Head of caudate nucleus (tissue), 42 donors: ENCODE measurements around the gene COBL.

Experiments used
- DNase-seq, 42 donors: peaks; one replicate each; pipeline versions ENCODE4 v3.0.0 to v3.0.0-alpha.2; 2020 to 2021; ENCODE audit warnings: mixed read lengths in 7 of 42
- intact Hi-C: fragments of 100-400 bp; cut with DNase I; formaldehyde crosslinking; loops from one replicate; pipeline ENCODE4 v1.15.0; 2022

The COBL gene

DNA sequence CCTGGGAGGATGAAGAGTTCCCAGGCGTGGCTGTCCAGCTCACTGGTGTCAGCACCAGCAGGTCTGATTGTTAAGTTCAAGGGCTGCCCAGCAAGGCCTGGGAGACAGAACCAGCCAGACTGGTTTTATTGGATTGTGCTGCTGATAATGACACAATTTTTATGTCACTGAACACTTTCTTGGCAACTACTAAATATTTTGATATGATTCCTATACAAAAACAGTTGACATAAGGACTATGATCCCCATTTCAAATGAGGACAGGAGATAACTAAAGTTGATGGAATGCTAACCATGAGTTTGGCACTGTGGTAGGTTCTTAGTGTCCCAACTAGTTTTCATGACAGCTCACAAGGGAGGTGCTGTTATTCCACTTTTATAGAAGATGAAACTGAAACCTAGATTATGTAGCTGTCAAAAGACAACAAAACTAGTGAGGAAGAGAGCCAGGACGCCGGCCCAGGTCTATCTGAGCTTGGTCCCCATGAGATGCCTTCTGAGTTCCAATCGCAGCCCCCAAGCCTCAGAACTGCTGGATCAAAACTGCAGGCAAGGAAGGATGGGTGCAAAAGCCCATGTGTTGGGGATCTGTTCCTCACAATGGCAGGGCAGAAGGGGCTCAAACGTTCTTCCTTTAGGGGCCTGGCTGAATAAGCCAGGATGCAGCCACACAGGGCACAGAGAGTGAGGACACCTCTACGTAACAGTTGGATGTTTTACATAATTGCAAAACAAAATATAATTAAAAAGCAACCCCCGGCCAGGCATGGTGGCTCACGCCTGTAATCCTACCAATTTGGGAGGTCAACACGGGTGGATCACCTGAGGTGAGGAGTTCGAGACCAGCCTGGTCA lies 52.8 kb downstream of the COBL start:
- DNase-seq: peak in 3 of 42 donors; percentile 1 to 43 (median 21)
- intact Hi-C loops: no loop called here

DNA sequence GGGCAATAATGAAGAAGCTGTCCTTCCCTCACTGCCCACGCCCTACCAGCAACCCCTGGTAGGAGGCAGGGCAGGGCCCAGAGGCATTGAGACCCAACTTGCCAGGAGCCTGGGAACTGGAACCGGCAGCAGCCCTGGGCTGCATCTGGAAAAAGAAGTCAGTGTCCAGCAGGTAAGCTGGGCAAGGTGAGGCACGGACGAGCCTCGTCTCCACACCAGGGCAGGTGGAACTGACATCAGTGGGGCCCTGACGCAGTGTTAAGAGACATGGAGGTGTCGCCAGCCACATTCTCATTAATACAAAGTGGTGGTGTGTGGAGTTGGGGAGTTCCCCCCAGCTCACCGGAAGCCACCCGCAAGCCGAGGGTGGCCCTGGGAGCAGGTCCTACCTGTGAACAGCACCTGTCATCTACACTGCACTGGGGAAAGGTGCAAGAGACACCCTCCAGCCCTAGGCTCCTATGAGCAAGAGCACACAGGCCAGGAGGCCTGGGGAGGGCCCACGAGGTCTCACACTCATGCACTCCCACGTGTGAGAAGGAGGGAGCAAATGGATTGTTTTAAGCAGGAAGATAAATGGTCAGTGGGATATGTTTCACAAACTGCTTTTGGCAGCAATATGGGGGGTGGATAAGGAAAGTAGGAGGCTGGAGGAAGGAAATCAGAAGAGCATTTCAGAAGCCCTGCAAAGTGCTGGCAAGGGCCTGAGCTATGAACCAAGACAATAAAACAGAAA lies 53.6 kb downstream of the COBL start:
- peak in 1 of 42 donors; percentile 1 for DNase-seq
- intact Hi-C loops: no loop called here

- intact Hi-C loops: no loop called here
Observed at GRCh38 chr7:51261950-51262795, 54.4 kb downstream of the COBL start.

DNA sequence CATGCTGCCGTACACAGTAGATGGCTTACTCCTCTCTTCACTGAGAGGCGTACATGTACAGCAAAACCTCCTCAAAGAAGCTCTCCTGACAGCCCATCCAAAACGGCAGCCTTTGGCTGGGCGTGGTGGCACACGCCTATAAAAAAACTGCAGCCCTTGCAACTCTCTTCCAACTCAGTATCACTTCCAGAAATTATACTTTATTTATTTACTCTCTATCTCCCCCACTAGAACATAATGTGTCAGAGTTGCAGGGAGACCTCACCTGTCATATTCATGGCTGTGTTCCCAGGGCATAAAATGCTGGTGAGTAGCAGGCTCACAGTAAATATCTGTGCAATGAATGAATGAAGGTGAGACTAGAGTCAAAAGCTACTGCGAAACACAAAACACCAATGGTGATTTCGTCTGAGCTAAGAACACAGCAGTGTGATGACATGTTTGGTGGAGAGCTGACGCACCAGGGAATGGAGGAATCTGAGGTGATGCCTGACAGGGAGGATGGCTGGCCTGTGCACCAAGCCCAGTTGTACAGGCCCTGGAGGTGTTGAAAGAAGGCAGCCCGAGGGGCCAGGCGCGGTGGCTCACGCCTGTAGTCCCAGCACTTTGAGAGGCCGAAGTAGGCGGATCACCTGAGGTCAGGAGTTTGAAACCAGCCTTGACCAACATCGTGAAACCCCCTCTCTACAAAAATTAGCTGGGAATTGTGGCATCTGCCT lies 55.3 kb downstream of the COBL start:
- intact Hi-C loops: no loop called here
- DNase-seq: peak in 3 of 42 donors; percentile 0 to 41 (median 16)

More at GRCh38 chr7:51261950-51262795, 54.4 kb downstream of the COBL start:
- DNase-seq: peak in 13 of 42 donors; percentile 44 to 81 (median 53)

DNA sequence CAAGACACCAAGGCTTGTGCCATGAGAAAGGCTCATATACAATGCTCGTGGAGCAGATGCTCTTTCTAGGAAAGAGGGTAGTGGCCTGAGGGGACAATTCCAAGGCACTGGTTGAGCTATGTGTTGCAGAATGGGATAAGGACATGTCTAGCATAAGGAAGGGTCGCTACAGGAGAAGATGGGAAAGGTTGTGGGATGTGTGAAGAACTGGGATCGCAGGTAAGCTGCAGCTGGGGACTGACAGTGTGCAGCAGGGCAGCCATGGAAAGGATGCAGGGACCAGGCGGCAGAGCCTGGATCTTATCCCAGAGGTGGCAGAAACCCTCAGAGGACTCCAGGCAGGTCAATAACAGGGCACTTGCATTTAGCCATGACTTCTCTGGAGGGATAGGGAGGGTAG lies 56.1 kb downstream of the COBL start:
- peak in 2 of 42 donors; percentile 26 to 42 for DNase-seq
- intact Hi-C loops: no loop called here

DNA sequence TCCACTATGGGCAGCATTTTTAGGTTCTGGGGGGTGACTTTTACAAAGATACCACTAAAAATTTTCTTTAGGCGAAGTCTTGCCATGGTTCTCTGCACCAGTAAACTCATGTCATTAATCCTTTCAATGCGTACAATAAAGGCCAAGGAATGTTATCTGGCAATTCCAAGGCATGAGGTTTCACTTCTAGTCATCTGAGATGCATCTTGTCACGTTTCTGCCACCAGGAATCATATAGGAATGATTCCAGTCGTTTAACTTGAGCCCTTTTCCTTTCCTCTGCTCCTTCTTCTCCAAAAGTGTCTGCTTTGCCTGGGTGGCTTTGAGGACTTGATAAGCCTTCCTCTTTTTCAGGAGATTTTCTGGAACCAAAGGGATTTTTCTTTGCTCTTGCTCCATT lies 56.8 kb downstream of the COBL start:
- intact Hi-C loops: loop anchor here (5.0 kb wide), 1 partner anchor 58 kb away; the partner anchor contains the start of gene COBL
- peak in 1 of 42 donors; percentile 24 for DNase-seq

DNA sequence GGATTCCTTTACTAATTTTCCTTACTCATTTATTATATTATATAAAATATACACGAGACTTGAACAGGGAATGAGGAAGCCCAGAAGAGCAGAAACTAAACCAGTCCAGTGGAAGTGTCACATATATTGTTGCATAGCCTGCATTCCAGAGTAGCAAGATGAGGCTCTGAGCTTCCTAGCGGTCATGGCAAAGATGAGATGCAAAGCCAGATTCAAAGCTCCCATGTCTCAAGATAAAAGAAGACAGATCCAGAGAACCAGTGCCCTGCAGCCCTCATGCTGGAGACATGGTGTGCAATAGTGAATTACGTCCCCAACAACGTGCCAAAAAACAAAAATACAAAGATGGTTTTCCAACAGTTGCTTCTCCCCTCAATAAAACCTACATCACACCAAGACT lies 59.7 kb downstream of the COBL start:
- DNase-seq: peak in 6 of 42 donors; percentile 1 to 42 (median 20)
- intact Hi-C loops: loop anchor here (5.0 kb wide), 1 partner anchor 60 kb away; the partner anchor contains the start of gene COBL

GRCh38 chr7:51256209-51256781 lies 60.3 kb downstream of the COBL start:
- DNase-seq: peak; percentile 52 to 91 (median 78)
- intact Hi-C loops: loop anchor here (5.0 kb wide), 1 partner anchor 61 kb away; the partner anchor contains the start of gene COBL

DNA sequence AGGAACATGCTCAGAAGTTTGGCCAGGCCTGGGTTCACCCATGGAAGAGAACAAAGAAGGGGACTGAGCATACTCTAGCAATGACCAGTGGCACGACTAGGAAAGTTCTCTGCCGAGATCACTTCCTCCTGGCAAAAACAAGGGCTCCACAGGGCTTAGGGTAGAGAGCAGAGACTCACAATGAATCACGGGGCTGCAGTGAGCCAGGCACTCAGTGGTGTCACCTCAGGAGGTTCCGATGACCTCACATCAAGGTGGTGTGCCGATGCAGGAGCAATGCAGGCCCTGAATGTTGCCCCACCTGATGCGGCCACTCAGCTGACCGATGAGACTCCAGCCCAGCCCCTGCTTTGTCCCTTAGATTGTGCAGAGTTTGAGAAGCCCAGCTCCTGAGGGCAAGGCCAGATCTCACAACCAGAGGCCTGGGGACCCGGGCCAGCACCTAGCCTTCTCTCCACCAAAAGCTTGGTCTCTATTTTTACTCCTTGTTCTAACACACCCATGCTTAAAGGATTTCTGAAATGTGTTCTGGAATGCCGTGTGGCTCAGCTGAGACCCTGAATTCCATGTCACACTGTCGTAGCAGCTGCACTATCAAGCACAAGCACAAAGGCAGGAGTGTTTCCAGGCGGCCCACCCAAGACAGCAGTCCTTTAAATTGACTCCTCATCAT lies 60.9 kb downstream of the COBL start:
- intact Hi-C loops: loop anchor here (5.0 kb wide), 1 partner anchor 62 kb away; the partner anchor contains the start of gene COBL
- DNase-seq: peak in 9 of 42 donors; percentile 23 to 59 (median 46)

GRCh38 chr7:51255036-51255435 lies 61.6 kb downstream of the COBL start:
- intact Hi-C loops: loop anchor here (5.0 kb wide), 1 partner anchor 62 kb away; the partner anchor contains the start of gene COBL
- DNase-seq: peak in 2 of 42 donors; percentile 11 to 34

GRCh38 chr7:51253157-51253556 lies 63.5 kb downstream of the COBL start:
- intact Hi-C loops: no loop called here
- peak in 7 of 42 donors; percentile 10 to 68 (median 47) for DNase-seq

GRCh38 chr7:51251290-51251689 lies 65.3 kb downstream of the COBL start:
- intact Hi-C loops: no loop called here
- peak in 2 of 42 donors; percentile 1 to 20 for DNase-seq

DNA sequence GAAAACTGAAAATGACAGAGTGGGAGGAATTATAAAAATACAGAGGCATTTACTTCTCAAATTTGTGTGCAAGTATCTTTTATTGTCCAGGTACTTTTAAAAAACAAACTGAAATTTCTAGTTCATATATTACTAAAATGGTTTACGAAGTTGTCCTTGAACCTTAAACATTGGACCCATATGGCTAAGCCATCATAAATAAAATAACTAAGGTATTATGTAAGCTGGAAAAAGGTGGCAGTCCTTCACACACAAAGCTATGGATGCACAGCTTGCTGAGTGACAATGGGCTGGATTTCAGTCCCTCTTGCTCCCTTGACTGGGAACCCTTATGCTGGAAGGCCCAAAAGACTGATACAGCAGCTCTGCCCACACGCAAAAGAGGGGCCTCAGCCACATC lies 66.1 kb downstream of the COBL start:
- DNase-seq: peak in 5 of 42 donors; percentile 9 to 27 (median 23)
- intact Hi-C loops: no loop called here

GRCh38 chr7:51249991-51250390 lies 66.6 kb downstream of the COBL start:
- DNase-seq: peak in 8 of 42 donors; percentile 37 to 71 (median 49)
- intact Hi-C loops: loop anchor here (5.0 kb wide), 1 partner anchor 107 kb away; no protein-coding TSS in a partner anchor

DNA sequence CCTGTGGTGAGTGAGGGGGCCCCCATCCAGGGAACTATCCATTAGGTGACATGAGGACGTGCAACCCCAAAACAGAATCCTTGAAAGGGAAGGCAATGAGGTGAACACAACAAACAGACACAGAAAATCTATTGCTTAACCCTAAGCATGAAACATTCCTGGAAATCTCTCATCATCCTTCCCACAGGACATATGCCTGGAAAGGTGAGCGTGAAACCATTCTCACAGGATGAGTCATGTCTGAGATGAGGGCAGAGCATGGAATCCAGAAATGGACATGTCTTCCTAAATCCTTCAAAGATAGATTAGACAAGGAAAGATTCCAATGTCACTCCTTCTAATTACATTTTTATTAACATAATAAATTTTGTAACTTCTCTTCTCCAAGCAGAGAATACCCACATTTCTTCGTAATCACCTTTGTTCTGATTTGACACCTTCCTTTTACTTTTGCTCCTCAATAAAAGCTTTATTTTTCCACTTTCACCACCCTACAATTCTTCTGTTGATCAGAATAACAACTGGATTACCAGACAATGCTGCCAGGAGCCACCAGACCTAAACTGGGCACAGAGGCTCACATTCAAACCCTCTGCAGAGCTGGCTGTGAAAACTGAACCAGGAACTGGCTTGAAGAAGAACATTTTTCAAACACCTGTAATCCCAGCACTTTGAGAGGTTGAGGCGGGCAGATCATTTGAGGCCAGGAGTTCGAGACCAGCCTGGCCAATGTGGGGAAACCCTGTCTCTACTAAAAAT lies 67.2 kb downstream of the COBL start:
- intact Hi-C loops: loop anchor here (5.0 kb wide), 1 partner anchor 108 kb away; no protein-coding TSS in a partner anchor
- peak in 6 of 42 donors; percentile 13 to 47 (median 30) for DNase-seq
